GM13977 (cell line): ENCODE results near the gene RPS27L.

ENCODE experiments used
- DNase-seq: peaks from one replicate; pipeline ENCODE4 v3.0.0; 2012; ENCODE audit warnings: low spot score
- CTCF ChIP-seq: IDR thresholded peaks from 2 replicates; pipeline ENCODE4 v1.5.1; 2012; ENCODE audit warnings: mild to moderate bottlenecking, control low read depth; ENCODE audit not compliant: insufficient read depth; ENCODE audit errors: extremely low read depth, missing control alignments
- in situ Hi-C: fragments of 300-500 bp; cut with MboI; formaldehyde crosslinking; loops from one replicate; pipeline ENCODE4 v1.12.0; 2022; ENCODE audit warnings: low sequenced_read_pairs, low pct_unique_long_range_greater_than_20kb, mixed read lengths, inconsistent platforms; ENCODE audit not compliant: unreplicated experiment

The RPS27L gene

GRCh38 chr15:63176302-63176701 is 19.0 kb upstream of the RPS27L start:
- no peak for TF ChIP-seq CTCF
- in situ Hi-C loops: no loop called here
- DNase-seq: no peak

- DNase-seq: no peak
- in situ Hi-C loops: no loop called here
- TF ChIP-seq CTCF: no peak
These were observed 15.7 kb upstream of the RPS27L start for GRCh38 chr15:63172851-63173451.

GRCh38 chr15:63172376-63172775 is 15.1 kb upstream of the RPS27L start:
- DNase-seq: no peak
- in situ Hi-C loops: no loop called here
- no peak for TF ChIP-seq CTCF

DNA sequence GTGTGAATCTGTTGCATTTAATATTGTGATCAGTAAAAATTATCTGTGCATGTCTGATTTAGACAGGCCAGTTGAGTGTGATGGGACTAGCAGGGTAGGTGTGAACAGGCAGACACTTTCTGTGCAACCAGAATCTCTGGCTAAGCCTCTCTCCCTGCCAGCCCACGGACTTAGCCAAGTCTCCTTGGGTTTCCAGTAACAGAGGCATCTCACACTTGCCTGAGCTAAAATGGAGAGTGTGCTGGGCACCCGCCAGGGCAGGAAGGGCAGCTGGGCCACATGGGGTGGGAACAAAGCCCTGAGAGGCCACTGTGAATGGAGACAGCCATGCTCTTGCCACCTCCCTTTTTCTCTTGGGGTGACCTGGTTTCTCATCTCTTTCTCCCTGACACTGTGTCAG is 12.5 kb upstream of the RPS27L start:
- no peak for TF ChIP-seq CTCF
- in situ Hi-C loops: no loop called here
- no peak for DNase-seq

DNA sequence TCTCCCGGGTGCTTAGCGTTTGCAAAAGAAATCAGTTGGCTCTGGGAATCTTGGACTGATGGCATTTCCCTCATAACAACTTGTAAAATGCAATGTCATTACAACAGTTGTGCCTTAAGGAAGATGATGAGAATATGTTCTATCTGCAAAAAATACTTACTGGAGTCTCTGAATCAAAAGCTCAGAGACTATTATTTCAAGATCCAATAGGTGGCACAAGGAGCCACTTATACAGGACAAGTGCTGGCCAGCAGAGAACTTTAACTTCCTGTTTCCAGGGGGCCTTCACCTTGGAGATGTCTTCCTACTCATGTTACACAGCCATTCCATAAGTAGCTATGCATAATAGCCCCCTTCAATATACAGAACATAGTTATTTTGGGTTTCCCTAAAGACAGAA is 8.9 kb upstream of the RPS27L start:
- no peak for DNase-seq
- peak; percentile 26 for TF ChIP-seq CTCF
- in situ Hi-C loops: no loop called here

DNA sequence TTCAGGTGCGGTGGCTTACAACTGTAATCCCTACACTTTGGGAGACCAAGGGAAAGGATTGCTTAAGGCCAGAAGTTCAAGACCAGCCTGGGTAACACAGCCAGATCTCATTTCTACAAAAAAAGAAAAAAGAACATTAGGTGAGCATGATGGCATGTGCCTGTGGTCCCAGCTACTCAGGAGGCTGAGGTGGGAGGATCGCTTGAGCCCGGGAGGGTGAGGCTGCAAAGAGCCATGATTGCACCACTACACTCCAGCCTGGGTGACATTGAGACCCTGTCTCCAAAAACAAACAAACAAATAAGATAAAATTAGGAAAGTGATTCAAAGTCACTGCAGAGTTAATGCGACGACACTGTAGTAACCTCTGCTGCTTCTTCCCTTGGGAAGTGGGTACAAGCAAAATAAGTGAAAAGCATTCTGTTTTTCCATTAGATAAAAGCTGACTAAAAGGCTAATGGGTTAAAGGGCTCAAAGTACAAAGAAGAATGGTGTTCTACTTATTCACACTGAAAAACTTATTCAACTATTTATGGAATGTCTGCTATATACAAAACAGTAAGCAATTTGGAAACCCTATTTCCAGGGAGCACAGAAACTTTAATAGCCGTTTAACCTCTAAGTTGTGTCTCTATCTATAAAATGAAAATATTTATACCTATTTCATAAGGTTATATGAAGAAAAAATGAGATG is 8.0 kb upstream of the RPS27L start:
- TF ChIP-seq CTCF: no peak
- DNase-seq: no peak
- in situ Hi-C loops: no loop called here
